GM12872 (cell line): ENCODE data around the gene RIT2.

Experiments used
- TF ChIP-seq, protein P1 (sequence below): IDR thresholded peaks from 3 replicates; pipeline ENCODE4 v1.5.1; 2011; ENCODE audit warnings: low read depth, mild to moderate bottlenecking, low read length, moderate library complexity; ENCODE audit not compliant: insufficient read depth

Gene RIT2

DNA sequence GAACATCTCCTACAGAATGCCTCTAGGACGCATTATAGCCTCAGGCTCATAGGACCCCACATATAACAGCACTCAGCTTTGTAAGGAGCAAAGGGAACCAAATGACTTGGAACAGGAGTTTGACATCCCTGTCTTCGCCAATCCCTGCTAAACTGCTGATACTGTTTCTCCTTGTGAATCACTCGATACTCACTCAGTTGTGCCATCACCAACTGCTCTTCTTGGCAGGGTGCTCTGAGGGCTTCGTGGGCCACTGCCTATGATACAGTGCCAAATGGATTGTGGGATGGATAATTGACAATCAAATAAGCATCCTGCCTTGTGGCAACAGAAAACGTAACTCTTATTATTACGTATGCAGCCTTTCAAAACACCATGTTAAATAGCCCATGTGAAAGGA lies 396.3 kb downstream of the RIT2 start:
- TF ChIP-seq, protein P1, sequence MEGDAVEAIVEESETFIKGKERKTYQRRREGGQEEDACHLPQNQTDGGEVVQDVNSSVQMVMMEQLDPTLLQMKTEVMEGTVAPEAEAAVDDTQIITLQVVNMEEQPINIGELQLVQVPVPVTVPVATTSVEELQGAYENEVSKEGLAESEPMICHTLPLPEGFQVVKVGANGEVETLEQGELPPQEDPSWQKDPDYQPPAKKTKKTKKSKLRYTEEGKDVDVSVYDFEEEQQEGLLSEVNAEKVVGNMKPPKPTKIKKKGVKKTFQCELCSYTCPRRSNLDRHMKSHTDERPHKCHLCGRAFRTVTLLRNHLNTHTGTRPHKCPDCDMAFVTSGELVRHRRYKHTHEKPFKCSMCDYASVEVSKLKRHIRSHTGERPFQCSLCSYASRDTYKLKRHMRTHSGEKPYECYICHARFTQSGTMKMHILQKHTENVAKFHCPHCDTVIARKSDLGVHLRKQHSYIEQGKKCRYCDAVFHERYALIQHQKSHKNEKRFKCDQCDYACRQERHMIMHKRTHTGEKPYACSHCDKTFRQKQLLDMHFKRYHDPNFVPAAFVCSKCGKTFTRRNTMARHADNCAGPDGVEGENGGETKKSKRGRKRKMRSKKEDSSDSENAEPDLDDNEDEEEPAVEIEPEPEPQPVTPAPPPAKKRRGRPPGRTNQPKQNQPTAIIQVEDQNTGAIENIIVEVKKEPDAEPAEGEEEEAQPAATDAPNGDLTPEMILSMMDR, result no peak

DNA sequence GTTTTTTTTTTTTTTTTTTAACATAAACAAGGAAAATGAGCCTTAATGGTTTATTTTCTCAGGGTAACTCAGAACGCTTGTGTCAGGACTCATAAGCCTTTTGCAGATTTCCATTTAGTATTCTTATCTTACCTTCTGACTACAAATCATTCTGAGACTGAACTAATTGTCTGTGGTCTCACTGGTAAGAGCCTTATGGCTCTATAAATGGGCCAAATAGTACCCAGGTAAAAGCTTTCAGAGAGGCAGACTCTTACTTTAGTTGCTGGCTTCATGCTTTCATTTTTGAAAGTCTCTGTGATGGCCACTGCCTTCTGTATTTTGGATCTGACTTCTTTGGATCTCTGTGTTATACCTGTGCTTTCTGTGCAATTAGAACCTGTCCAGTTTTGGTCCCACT lies 403.4 kb downstream of the RIT2 start:
- TF ChIP-seq, protein P1, result no peak

DNA sequence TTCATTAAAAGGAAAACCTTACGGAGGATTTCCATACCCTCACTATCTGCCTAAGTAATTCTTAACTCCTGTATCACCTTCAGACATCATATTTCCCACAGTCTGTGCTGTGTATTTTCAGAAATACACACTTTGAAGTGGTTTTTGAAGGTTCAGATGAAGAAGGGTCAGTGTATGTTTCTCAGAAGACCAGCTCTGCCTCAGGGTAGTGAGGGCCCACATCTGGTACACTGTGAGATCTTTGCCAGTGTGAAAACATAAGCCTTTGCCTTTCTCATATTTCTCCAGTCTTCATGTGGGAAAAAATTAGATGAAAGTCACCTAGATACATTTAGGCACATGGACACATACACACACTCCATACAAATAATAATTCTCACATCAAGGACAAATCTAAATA lies 408.4 kb downstream of the RIT2 start:
- TF ChIP-seq, protein P1, result no peak

DNA sequence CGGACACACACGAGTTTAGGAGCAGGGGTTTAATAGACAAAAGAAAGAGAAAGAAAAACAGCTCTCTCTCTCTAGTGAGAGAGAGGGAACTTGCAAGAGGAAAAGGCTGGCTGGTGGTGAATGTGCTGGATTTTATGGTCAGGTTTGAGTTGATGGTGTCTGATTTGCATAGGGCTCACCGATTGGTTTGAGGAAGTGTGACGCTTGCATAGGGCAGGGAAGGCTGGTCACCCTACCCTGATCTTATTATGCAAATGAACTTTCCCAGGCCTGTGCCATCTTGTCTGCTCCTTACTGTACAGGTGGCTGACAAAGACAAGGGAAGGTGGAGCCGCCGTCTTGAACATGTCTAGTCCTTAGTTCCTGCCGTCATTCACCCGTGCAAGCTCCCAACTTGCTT lies 408.9 kb downstream of the RIT2 start:
- TF ChIP-seq, protein P1, result no peak

DNA sequence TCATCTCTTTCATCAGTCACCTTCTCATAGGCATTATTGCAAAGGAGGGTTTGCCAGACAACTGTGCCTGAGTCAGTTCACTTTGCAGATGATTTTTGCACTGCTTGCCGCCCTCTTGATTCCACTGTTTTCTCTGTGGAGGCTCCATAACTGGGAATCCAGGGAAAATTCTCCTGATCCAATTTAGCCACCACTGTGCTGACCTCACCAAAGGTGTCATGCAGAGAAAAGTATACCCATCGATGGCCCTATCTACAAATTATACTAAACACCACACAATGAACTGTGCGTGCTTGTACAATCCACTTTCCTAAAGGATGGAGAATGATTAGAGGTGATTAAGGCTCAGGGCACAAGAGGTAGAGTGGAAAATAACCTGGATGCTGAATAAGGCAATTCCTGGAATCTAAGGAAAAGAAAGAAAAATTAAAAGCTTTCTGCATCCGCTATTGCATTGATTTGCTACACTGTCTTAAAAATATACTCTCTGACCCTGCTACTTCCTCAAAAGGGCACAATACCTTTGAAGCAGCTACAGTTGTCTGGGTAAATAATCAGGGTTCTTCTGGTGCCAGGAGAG lies 409.4 kb downstream of the RIT2 start:
- TF ChIP-seq, protein P1, result no peak
